Panc1 (cell line): Measurements from ENCODE around the gene GALNT18. TPM values are rescaled to one million over a fixed set of nuclear protein-coding genes. Genes with fewer than 3 reads are reported as not detected.

Experiments
- ATAC-seq: fragments of 200-7000 bp; cut with Tn5 transposase; 2 replicates; pipeline ENCODE4 v1.9.1; 2020; ENCODE audit warnings: mild to moderate bottlenecking, moderate library complexity
- BruUV-seq: library from RNA; stranded (reverse); fragments of 400-500 nt; replicated peaks from 2 replicates; lab custom pipeline; 2021; lab: Mats Ljungman, UMichigan
- CTCF ChIA-PET: fragments of 300-600 bp; sonication (Branson Sonifier 250); formaldehyde crosslinking; loops from one replicate; lab custom pipeline; 2022; ENCODE audit warnings: antibody characterized with exemption; lab: Charles Lee
- POLR2A ChIA-PET: fragments of 300-600 bp; sonication (Branson Sonifier 250); formaldehyde crosslinking; loops from one replicate; lab custom pipeline; 2022; ENCODE audit warnings: antibody characterized with exemption; lab: Charles Lee
- DNase-seq: peaks from one replicate; pipeline ENCODE4 v3.0.0-alpha.2; 2010; ENCODE audit warnings: low read depth, low spot score
- H3K27ac ChIP-seq: 2 replicates; pipeline ENCODE4 v1.5.1; 2011; ENCODE audit warnings: mild to moderate bottlenecking, low read length, inconsistent platforms
- H3K27me3 ChIP-seq: fragments of 200-500 bp; sonication (Bioruptor generic); 2 replicates; pipeline ENCODE4 v1.6.0; 2014; ENCODE audit warnings: low read length, inconsistent platforms; ENCODE audit not compliant: control insufficient read depth, insufficient read depth
- H3K36me3 ChIP-seq: fragments of 200-500 bp; sonication (Bioruptor generic); 2 replicates; pipeline ENCODE4 v1.5.1; 2014; ENCODE audit warnings: inconsistent platforms, mild to moderate bottlenecking, low read length, moderate library complexity; ENCODE audit not compliant: control insufficient read depth, insufficient read depth
- H3K4me1 ChIP-seq: 2 replicates; pipeline ENCODE4 v1.5.1; 2011; ENCODE audit warnings: inconsistent platforms, mild to moderate bottlenecking, low read length, moderate library complexity; ENCODE audit not compliant: control insufficient read depth, insufficient read depth
- H3K4me3 ChIP-seq, 2 experiments: 2 replicates each; pipeline ENCODE4 v1.5.1; 2011 to 2012; ENCODE audit warnings: low read depth in 2 of 2, low read length in 2 of 2, mild to moderate bottlenecking in 2 of 2, inconsistent platforms in 1 of 2, moderate library complexity in 1 of 2
- H3K9me3 ChIP-seq: fragments of 200-500 bp; sonication (Bioruptor generic); 2 replicates; pipeline ENCODE4 v1.5.1; 2014; ENCODE audit warnings: low read depth, mild to moderate bottlenecking, inconsistent platforms, low read length, moderate library complexity; ENCODE audit not compliant: control insufficient read depth, insufficient read depth
- CTCF ChIP-seq: fragments of 450-650 bp; IDR thresholded peaks from 2 replicates; pipeline ENCODE4 v1.5.1; 2017; ENCODE audit warnings: mild to moderate bottlenecking
- POLR2AphosphoS5 ChIP-seq: IDR thresholded peaks from 2 replicates; pipeline ENCODE4 v1.6.1; 2012; ENCODE audit warnings: mild to moderate bottlenecking, low read depth, low read length, moderate library complexity
- REST ChIP-seq, 2 experiments: IDR thresholded peaks; 2 replicates each; pipeline ENCODE4 v1.6.1; 2011 to 2012; ENCODE audit warnings: low read depth in 2 of 2, control low read depth in 1 of 2, low read length in 1 of 2, mild to moderate bottlenecking in 1 of 2, moderate library complexity in 1 of 2; ENCODE audit not compliant: insufficient read depth in 1 of 2
- SIN3A ChIP-seq: IDR thresholded peaks from 2 replicates; pipeline ENCODE4 v1.6.1; 2012; ENCODE audit warnings: low read depth, mild to moderate bottlenecking, low read length, moderate library complexity, borderline replicate concordance; ENCODE audit not compliant: insufficient read depth
- TCF7L2 ChIP-seq: IDR thresholded peaks from 2 replicates; pipeline ENCODE4 v1.6.1; 2011; ENCODE audit warnings: mild to moderate bottlenecking, low read depth, low read length, inconsistent platforms
- in situ Hi-C: cut with HindIII; loops from 2 replicates; pipeline ENCODE4 v1.10.0; 2016; ENCODE audit warnings: low sequenced_read_pairs, low pct_unique_long_range_greater_than_20kb
- intact Hi-C: fragments of 100-400 bp; cut with micrococcal nuclease; formaldehyde crosslinking; loops from one replicate; pipeline ENCODE4 v1.10.0; 2022; ENCODE audit not compliant: unreplicated experiment
- total RNA-seq: library from RNA; stranded (reverse); gene quantifications from one replicate; pipeline ENCODE4 v1.2.1, GENCODE V29; 2021; ENCODE audit not compliant: unreplicated experiment

GALNT18 gene
- total RNA-seq, 1 experiment from 2014 or later, result 8.6 TPM

GRCh38 chr11:11384829-11385228 lies 237.0 kb downstream of the GALNT18 start:
- intact Hi-C loops (no loop called here), in situ Hi-C loops (no loop called here)
- ATAC-seq (no peak), DNase-seq (no peak)
- no peaks in the 10 kb centered on the region for H3K9me3 ChIP-seq
- H3K27me3 ChIP-seq, result no peaks in the 10 kb centered on the region
- no peak overlapping the region for H3K4me3 ChIP-seq
- ChIA-PET POLR2A (no interaction called here), CTCF (no interaction called here)
- no peaks in the 10 kb centered on the region for H3K36me3 ChIP-seq
- BruUV-seq, result no TSS peak
- H3K4me1 ChIP-seq, result no peaks in the 10 kb centered on the region
- H3K27ac ChIP-seq, result no peak overlapping the region
- no peak for TF ChIP-seq CTCF
- no peak for TF ChIP-seq SIN3A
- TF ChIP-seq TCF7L2, result no peak
- no peak for TF ChIP-seq REST (IDR thresholded peaks at IDR 0.05; ENCODE audit: insufficient read depth in 1 of 2, low read depth in 2 of 2, low read length in 1 of 2)
- TF ChIP-seq POLR2AphosphoS5, result no peak

GRCh38 chr11:11383995-11384394 lies 237.8 kb downstream of the GALNT18 start:
- no TSS peak for BruUV-seq

GRCh38 chr11:11382858-11383532 lies 238.8 kb downstream of the GALNT18 start:
- DNase-seq (no peak), ATAC-seq (no peak)
- BruUV-seq, result no TSS peak
- CTCF ChIA-PET, result no interaction called here
- no peaks in the 10 kb centered on the region for H3K36me3 ChIP-seq
- H3K4me1 ChIP-seq, result no peaks in the 10 kb centered on the region
- TF ChIP-seq POLR2AphosphoS5, result no peak
- POLR2A ChIA-PET, result no interaction called here
- no peaks in the 10 kb centered on the region for H3K9me3 ChIP-seq
- no peak overlapping the region for H3K27ac ChIP-seq
- no peak overlapping the region for H3K4me3 ChIP-seq
- intact Hi-C loops (no loop called here), in situ Hi-C loops (no loop called here)
- H3K27me3 ChIP-seq, result no peaks in the 10 kb centered on the region

More at GRCh38 chr11:11383995-11384394, 237.8 kb downstream of the GALNT18 start:
- ChIA-PET CTCF (no interaction called here), POLR2A (no interaction called here)
- Histone ChIP-seq H3K9me3 (no peaks in the 10 kb centered on the region), H3K4me1 (no peaks in the 10 kb centered on the region), H3K27ac (no peak overlapping the region), H3K27me3 (no peaks in the 10 kb centered on the region), H3K36me3 (no peaks in the 10 kb centered on the region), H3K4me3 (no peak overlapping the region)
- TF ChIP-seq SIN3A (no peak), POLR2AphosphoS5 (no peak), TCF7L2 (no peak)
- ATAC-seq, result no peak
- no peak for DNase-seq
- intact Hi-C loops (no loop called here), in situ Hi-C loops (no loop called here)
